Progenitor cell of endocrine pancreas (in vitro differentiated cells): ENCODE data around the gene LIN7A. TPM values are rescaled to one million over a fixed set of nuclear protein-coding genes. Genes with fewer than 3 reads are reported as not detected.

Experiments
- DNase-seq: peaks from one replicate; pipeline ENCODE4 v3.0.0; 2021; ENCODE audit warnings: low spot score; ENCODE audit not compliant: unreplicated experiment
- H3K27ac Mint-ChIP-seq: 2 replicates; pipeline ENCODE4 v1.8.0; 2021; ENCODE audit warnings: mild to moderate bottlenecking, moderate library complexity, mixed read lengths
- H3K27me3 Mint-ChIP-seq: 2 replicates; pipeline ENCODE4 v1.8.0; 2021; ENCODE audit warnings: mixed read lengths
- H3K36me3 Mint-ChIP-seq: 2 replicates; pipeline ENCODE4 v1.8.0; 2022; ENCODE audit warnings: mixed read lengths; ENCODE audit not compliant: insufficient read depth
- H3K4me1 Mint-ChIP-seq: 2 replicates; pipeline ENCODE4 v1.8.0; 2021; ENCODE audit warnings: low read depth, mixed read lengths
- H3K4me3 Mint-ChIP-seq: 2 replicates; pipeline ENCODE4 v1.8.0; 2021; ENCODE audit warnings: low read depth, mild to moderate bottlenecking, moderate library complexity, mixed read lengths
- H3K9me3 Mint-ChIP-seq: 2 replicates; pipeline ENCODE4 v1.8.0; 2021; ENCODE audit warnings: low read depth, mixed read lengths
- total RNA-seq: library from RNA; stranded (reverse); gene quantifications from 2 replicates; pipeline ENCODE4 v1.2.1, GENCODE V29; 2021
- TF ChIP-seq, protein P1 (sequence below): fragments of 200-600 bp; sonication (generic); IDR thresholded peaks from one replicate; pipeline ENCODE4 v1.5.0; 2021; ENCODE audit warnings: antibody characterized with exemption, mild to moderate bottlenecking; ENCODE audit not compliant: unreplicated experiment

LIN7A gene
- total RNA-seq, 1 donor from 2014 or later: 8.2 TPM

DNA sequence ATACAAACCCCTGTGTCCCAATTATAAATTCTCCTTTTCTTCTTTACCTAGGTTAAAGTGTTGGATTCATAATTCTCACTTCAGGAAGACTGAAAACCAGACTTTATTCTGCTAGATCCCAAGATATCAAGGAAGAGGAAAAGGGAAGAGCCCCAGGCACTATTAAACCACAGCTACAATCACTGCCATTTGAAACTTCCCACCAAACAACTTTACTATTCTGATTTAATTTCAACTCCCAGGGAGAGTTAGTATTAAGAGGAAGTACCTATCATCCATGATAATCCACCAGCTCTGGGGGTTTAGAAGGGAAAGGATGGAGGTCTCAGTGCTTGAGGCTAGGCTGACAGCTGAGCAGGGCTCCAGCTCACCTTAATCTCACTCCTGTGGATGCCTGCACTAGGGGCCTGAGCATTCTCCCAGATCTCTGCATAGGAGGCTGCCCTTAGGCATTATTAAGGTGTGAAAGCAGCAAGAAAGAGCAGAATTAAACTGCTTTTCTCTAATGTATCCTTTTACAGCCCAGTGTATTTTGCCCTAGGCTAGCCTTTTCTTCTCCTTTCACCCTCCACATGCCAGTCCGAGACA, 168.1 kb downstream of the LIN7A start:
- no peak for DNase-seq
- TF ChIP-seq, protein P1, sequence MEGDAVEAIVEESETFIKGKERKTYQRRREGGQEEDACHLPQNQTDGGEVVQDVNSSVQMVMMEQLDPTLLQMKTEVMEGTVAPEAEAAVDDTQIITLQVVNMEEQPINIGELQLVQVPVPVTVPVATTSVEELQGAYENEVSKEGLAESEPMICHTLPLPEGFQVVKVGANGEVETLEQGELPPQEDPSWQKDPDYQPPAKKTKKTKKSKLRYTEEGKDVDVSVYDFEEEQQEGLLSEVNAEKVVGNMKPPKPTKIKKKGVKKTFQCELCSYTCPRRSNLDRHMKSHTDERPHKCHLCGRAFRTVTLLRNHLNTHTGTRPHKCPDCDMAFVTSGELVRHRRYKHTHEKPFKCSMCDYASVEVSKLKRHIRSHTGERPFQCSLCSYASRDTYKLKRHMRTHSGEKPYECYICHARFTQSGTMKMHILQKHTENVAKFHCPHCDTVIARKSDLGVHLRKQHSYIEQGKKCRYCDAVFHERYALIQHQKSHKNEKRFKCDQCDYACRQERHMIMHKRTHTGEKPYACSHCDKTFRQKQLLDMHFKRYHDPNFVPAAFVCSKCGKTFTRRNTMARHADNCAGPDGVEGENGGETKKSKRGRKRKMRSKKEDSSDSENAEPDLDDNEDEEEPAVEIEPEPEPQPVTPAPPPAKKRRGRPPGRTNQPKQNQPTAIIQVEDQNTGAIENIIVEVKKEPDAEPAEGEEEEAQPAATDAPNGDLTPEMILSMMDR: no peak
- Mint-ChIP-seq H3K27ac (no peak overlapping the region), H3K4me3 (no peak overlapping the region), H3K4me1 (no peaks in the 10 kb centered on the region), H3K27me3 (no peaks in the 10 kb centered on the region), H3K9me3 (peaks cover 14% of the 10 kb centered on the region), H3K36me3 (no peaks in the 10 kb centered on the region)

DNA sequence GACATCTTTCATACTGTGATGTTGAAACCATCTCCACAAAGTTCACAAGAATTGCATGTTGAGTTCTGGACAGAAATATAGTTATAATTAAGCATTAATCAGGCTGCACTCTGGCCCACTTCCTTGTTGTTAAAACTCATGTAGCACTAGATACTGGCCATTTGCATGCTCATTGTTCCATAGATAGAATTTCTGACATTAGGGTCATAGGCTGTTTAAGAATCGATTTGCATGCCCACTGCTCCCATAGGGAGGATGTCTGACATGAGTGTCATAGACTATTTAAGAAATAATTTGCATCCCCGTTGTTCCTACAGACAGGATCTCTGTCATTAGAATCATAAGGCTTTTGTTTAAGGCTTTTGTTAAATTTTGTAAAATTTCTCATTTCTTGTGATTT, 170.8 kb downstream of the LIN7A start:
- Mint-ChIP-seq H3K36me3 (no peaks in the 10 kb centered on the region), H3K9me3 (peaks cover 3% of the 10 kb centered on the region), H3K27me3 (no peaks in the 10 kb centered on the region), H3K4me3 (no peak overlapping the region), H3K4me1 (peaks cover under 1% of the 10 kb centered on the region), H3K27ac (no peak overlapping the region)
- DNase-seq: no peak
- TF ChIP-seq, protein P1: no peak

DNA sequence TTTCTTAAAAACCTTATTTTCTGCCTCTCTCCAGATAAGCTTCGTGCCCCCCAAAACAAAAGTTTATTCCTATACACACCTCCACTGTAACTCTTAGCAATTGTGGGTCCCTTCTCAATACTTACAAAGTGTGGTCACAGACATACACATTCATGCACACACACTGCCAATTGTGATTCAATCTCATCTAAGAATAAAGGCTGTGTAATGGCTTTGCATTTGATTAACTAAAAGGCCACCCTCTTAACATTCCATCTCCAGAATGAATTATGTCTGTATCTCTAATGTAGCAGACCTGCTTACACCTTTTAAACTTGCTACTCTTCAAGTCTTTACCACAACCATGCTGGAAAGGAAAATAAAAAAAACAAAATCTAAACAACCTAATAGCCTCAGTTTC, 171.5 kb downstream of the LIN7A start:
- Mint-ChIP-seq H3K9me3 (no peaks in the 10 kb centered on the region), H3K36me3 (no peaks in the 10 kb centered on the region), H3K27ac (no peak overlapping the region), H3K4me1 (peaks cover 3% of the 10 kb centered on the region), H3K27me3 (no peaks in the 10 kb centered on the region), H3K4me3 (no peak overlapping the region)
- DNase-seq: no peak
- TF ChIP-seq, protein P1: no peak

DNA sequence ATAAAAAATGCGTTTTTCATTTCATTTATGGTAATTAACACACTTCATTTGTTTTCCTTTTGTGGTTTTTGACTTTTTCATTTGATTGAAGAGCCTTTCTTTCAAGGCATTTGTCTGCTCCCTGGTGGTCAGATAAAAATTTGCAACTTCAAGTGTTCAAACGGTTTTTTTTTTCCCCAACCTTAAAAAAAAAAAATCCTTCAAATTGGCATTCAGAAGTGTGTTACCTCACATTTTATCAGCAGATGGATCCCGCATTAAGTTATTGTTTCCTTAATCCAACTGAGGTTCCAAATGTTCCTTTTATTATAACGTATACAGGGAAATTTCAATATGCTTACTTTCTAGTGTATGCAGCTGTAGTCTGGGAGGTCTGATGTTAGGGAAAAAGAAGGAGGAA, 173.9 kb downstream of the LIN7A start:
- H3K4me3 Mint-ChIP-seq: no peak overlapping the region
- DNase-seq: no peak

DNA sequence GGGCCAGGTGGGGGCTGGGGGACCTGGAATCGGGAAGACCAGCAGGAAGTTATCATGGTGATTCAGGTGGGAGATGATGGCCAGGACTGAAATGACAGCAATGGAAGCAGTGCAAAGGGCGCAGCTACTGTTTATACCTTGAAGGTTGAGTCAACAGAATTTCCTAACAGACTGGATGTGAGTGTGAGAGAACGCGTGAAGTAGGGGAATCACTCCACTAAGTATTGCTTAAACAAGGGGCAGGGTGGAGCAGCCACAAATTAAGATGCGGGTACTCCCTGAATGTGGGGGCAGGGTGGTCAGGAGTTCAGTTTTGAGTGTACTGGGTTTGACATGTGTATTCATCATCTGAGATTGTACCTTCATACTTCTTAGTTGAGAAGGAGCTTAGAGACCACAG, 175.9 kb downstream of the LIN7A start:
- TF ChIP-seq, protein P1: no peak
- Mint-ChIP-seq H3K36me3 (no peaks in the 10 kb centered on the region), H3K27me3 (no peaks in the 10 kb centered on the region), H3K4me3 (no peak overlapping the region), H3K27ac (no peak overlapping the region), H3K4me1 (peaks cover 3% of the 10 kb centered on the region), H3K9me3 (no peaks in the 10 kb centered on the region)
- no peak for DNase-seq

More for the DNA sequence above, 173.9 kb downstream of the LIN7A start:
- TF ChIP-seq, protein P1: peak; percentile 86
- Mint-ChIP-seq H3K36me3 (no peaks in the 10 kb centered on the region), H3K27me3 (no peaks in the 10 kb centered on the region), H3K4me1 (peaks cover 3% of the 10 kb centered on the region), H3K27ac (no peak overlapping the region), H3K9me3 (no peaks in the 10 kb centered on the region)
